ENCODE results near the gene CD2AP. TPM values are rescaled to one million over a fixed set of nuclear protein-coding genes. Genes with fewer than 3 reads are reported as not detected.

The CD2AP gene
- polyA plus RNA-seq, 1 experiment = 2.2 TPM

DNA sequence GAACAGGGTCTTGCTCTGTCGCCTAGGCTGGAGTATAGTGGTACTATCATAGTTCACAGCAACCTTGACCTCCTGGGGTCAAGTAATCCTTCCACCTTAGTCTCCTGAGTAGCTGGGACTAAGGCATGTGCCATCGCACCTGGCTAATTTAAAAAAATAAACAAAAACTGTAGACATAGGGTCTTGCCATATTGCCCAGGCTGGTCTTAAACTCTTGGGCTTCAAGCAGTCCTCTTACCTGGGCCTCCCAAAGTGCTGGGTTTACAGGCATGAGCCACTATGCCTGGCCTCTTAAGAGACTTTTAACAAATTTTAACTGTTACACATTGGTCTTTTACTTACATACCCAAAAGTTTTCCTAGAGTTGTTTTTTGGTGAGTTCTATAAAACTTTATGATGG lies 12.4 kb downstream of the CD2AP start:
- H3K4me3 ChIP-seq (ENCODE audit: low read depth, low read length) = no peak overlapping the region
- no peaks in the 10 kb centered on the region for H3K27me3 ChIP-seq (ENCODE audit: control insufficient read depth, insufficient read depth, low read length)
- no peaks in the 10 kb centered on the region for H3K36me3 ChIP-seq (ENCODE audit: control insufficient read depth, insufficient read depth, low read length)
- TF ChIP-seq, protein P1, sequence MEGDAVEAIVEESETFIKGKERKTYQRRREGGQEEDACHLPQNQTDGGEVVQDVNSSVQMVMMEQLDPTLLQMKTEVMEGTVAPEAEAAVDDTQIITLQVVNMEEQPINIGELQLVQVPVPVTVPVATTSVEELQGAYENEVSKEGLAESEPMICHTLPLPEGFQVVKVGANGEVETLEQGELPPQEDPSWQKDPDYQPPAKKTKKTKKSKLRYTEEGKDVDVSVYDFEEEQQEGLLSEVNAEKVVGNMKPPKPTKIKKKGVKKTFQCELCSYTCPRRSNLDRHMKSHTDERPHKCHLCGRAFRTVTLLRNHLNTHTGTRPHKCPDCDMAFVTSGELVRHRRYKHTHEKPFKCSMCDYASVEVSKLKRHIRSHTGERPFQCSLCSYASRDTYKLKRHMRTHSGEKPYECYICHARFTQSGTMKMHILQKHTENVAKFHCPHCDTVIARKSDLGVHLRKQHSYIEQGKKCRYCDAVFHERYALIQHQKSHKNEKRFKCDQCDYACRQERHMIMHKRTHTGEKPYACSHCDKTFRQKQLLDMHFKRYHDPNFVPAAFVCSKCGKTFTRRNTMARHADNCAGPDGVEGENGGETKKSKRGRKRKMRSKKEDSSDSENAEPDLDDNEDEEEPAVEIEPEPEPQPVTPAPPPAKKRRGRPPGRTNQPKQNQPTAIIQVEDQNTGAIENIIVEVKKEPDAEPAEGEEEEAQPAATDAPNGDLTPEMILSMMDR (IDR thresholded peaks at IDR 0.05; ENCODE audit: insufficient read depth, low read depth, low read length) = no peak
- ChIA-PET POLR2A (no interaction called here), CTCF (no interaction called here)
- no peak for DNase-seq (ENCODE audit: low read depth)

DNA sequence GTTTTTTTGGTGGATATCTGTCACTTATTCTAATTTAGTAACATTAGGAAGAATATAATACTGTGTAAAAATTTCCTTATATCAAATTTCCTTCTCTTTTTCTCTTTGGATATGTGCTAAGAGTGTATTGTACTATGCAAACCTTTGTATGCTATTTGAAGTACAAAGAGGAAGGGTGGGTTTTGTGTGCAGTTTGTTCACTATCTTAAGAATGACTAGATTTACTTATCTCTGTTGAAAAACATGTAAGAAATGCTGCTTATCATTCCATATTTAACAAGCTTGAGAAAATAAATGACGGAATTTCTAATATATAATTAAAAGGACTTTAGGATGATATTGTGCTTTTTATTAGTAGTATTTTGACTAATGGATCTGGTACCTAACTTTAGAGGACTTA lies 13.1 kb downstream of the CD2AP start:
- no peak overlapping the region for H3K4me3 ChIP-seq (ENCODE audit: low read depth, low read length)
- TF ChIP-seq, protein P1 (IDR thresholded peaks at IDR 0.05; ENCODE audit: insufficient read depth, low read depth, low read length) = no peak
- no peak for DNase-seq (ENCODE audit: low read depth)
- H3K36me3 ChIP-seq (ENCODE audit: control insufficient read depth, insufficient read depth, low read length) = no peaks in the 10 kb centered on the region
- POLR2A ChIA-PET = no interaction called here
- H3K27me3 ChIP-seq (ENCODE audit: control insufficient read depth, insufficient read depth, low read length) = no peaks in the 10 kb centered on the region
- CTCF ChIA-PET = no interaction called here

DNA sequence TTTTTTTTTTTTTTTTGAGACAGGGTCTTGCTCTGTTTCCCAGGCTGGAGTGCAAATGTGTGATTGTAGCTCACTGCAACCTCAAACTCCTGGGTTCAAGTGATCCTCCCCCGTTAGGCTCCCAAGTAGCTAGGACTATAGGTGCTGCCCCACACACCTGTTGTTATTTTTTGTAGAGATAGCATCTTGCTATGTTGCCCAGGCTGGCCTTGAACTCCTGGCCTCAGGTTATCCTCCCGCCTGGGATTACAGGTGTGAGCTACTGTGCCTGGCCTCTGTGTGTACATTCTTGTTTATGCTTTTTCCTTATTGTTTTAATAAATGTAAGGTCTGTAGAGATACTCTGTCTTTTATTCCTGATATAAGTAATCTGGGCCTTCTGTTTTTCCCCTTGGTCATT lies 14.8 kb downstream of the CD2AP start:
- no peak overlapping the region for H3K4me3 ChIP-seq (ENCODE audit: low read depth, low read length)
- ChIA-PET POLR2A (no interaction called here), CTCF (no interaction called here)
- no peaks in the 10 kb centered on the region for H3K27me3 ChIP-seq (ENCODE audit: control insufficient read depth, insufficient read depth, low read length)
- no peak for DNase-seq (ENCODE audit: low read depth)
- TF ChIP-seq, protein P1 (IDR thresholded peaks at IDR 0.05; ENCODE audit: insufficient read depth, low read depth, low read length) = no peak
- H3K36me3 ChIP-seq (ENCODE audit: control insufficient read depth, insufficient read depth, low read length) = no peaks in the 10 kb centered on the region

DNA sequence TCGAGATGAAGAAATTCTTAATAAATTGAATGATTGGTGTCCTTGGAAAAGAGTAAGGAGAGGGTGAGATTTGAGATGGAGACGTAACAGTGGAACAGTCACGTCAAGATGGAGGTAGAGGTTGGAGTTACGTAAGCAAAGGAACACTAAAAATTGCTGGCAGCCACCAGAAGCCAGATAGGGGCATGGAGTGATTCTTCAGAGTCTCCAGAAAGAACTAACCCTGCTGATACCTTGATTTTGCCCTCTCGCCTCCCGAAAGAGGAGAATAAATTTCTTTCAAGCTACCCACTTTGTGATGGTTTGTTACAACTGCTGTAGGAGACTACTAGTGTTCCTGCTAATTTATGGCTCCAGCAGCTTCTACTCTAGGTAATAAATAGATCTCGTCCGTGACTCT lies 17.6 kb downstream of the CD2AP start:
- CTCF ChIA-PET = interaction anchor here (1.2 kb wide), 1 partner anchor 10 kb away, joined by 3 read pairs; no protein-coding TSS in a partner anchor
- POLR2A ChIA-PET = no interaction called here
- no peak for DNase-seq (ENCODE audit: low read depth)
- TF ChIP-seq, protein P1 (IDR thresholded peaks at IDR 0.05; ENCODE audit: insufficient read depth, low read depth, low read length) = no peak
- no peaks in the 10 kb centered on the region for H3K36me3 ChIP-seq (ENCODE audit: control insufficient read depth, insufficient read depth, low read length)
- no peaks in the 10 kb centered on the region for H3K27me3 ChIP-seq (ENCODE audit: control insufficient read depth, insufficient read depth, low read length)
- H3K4me3 ChIP-seq (ENCODE audit: low read depth, low read length) = no peak overlapping the region

GRCh38 chr6:47495954-47496545 lies 18.5 kb downstream of the CD2AP start:
- ChIA-PET CTCF (no interaction called here), POLR2A (no interaction called here)
- Histone ChIP-seq H3K4me3 (ENCODE audit: low read depth, low read length) (no peak overlapping the region), H3K36me3 (ENCODE audit: control insufficient read depth, insufficient read depth, low read length) (no peaks in the 10 kb centered on the region), H3K27me3 (ENCODE audit: control insufficient read depth, insufficient read depth, low read length) (no peaks in the 10 kb centered on the region)
- TF ChIP-seq, protein P1 (IDR thresholded peaks at IDR 0.05; ENCODE audit: insufficient read depth, low read depth, low read length) = no peak
- DNase-seq (ENCODE audit: low read depth) = no peak

Data from BJ (cell line).